Activated CD4-positive, CD25-positive, alpha-beta regulatory T cell treated with anti-CD3 and anti-CD28 coated beads, Interleukin-2, amount 50 U/mL, for 24 hours (primary cell): ENCODE results near the gene KIRREL3.

ENCODE experiments used
- ATAC-seq, 2 donors: fragments of 150-1000 bp; cut with Tn5 transposase; one replicate each; pipeline ENCODE4 v1.10.0; 2021; ENCODE audit warnings: mild to moderate bottlenecking in 1 of 2, moderate library complexity in 1 of 2

The KIRREL3 gene

DNA sequence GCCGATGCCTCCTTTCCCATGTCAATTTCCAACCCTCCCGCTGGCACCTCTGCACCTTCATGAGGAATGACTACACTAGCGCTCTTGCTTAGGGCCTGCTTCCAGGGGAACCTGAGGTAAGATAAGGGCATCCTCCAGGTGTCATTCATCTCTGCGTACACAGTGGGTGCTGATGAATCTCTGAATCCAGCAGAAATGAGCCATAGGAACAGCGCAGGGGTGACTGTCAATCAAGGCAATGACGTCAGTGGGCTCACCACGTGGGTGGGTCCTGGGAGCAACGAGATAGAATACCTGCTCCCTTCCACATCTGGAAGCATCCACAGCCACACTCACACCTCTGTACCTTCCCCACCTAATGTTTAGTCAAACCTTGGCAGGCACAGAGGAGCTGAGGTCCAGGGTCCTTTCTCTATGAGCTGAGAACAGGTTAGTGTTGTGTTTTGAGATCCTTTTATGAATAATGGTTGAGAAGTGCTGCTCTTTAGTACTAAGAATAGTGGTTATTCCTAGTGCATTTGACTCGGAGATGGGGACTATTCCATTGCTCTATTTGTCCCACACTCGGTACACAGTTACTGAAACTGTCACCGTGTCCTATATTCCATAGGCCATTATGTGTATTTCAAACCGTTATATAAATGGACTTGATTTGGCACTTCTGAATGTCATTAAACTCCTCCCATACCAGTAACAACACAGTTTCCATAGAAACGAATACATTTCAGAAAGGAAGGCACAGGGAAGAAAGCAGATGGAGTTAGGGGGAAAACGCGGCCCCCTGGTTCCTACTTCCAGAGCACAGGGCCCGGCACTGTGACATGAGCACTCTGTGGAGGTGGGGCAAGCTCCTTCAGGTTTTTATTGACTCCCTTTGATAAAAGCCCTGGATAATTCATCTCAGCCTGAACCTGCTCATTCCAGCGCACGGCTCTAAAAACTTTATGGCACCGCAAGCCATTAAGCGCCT, 451.7 kb downstream of the KIRREL3 start:
- no peak for ATAC-seq

DNA sequence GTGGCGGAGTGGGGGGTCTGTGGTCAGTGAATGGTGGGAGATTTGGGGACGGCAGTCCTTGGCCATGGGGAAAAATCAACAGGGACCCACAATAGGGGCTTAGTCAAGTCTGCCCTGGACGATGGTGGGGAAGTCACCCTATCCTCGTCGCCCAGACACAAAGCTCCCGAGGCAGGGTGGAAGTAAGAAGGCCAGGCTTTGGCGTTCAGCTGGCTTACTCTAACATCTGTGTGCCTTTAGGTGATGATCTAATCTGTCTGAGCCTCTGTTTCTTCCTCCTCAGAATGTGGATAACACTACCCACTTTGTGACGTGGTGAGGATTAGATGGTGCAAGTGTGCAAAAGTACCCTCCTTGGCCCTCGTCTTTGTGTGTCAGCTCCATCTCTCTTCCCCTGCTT, 452.9 kb downstream of the KIRREL3 start:
- ATAC-seq: no peak

DNA sequence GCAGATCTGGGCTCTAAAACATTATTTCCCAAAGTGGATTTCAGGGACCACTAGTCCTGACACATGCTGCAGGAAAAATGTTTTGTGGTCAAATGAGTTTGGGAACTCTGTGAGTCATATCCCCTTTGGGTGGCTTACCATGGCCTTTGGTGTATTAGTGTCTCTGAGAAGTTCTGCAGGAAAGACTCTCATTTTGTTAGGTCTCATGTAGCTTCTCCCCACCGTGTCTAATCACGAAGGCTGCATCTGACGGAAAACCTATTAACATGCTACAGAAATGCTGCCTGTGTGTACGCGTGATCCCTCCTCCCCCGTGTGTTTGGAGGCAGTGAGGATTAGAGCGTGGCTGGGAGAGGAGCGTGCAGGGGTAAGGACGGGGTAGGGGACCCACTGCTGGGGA, 453.4 kb downstream of the KIRREL3 start:
- no peak for ATAC-seq

GRCh38 chr11:126546694-126547093, 453.9 kb downstream of the KIRREL3 start:
- ATAC-seq: no peak

GRCh38 chr11:126546191-126546590, 454.4 kb downstream of the KIRREL3 start:
- ATAC-seq: no peak

GRCh38 chr11:126545057-126545555, 455.5 kb downstream of the KIRREL3 start:
- ATAC-seq: no peak

DNA sequence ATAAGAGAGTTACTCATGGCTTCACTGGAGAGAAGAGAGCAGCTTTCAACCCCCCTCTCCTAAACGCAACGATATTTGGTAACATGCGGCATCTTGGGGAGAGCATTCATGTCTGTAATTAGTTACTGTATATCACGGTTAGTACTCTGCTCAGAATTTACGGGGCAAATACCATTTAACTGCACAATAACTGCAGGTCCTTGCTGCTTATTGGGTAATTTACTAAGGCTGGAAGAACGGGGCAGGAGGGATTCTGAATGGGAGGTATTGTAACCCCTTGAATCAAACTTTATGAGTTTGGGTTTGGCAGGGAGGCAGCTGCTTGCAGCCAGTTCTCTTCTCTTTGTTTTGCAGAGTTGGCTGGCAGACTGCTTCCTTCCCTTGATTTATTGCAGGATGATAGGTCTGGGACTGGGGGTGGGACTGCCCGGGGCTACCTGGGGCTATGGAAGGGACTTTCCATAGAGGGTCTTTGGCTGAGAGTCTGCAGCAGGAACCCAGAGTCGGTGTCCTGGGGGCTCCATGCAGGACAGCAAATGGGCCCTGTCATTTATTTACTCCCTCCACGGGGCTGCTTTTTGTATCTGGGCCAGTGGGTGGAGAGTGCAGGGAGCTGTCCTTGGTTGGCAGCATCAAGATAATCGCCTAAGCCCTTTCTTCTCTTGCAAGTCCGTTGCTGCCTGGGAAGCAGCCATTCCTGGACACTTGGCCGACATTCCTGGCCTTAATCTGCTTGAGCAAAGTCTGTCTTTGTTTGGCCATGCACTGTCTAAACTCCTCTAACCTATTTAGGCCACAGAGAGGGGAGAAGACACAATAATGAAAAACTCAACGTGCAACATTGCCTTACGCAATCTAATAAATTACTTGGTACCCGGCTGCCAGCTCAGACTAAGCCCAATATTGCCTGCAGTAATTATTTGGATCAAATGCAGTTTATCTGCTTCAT, 456.2 kb downstream of the KIRREL3 start:
- no peak for ATAC-seq

DNA sequence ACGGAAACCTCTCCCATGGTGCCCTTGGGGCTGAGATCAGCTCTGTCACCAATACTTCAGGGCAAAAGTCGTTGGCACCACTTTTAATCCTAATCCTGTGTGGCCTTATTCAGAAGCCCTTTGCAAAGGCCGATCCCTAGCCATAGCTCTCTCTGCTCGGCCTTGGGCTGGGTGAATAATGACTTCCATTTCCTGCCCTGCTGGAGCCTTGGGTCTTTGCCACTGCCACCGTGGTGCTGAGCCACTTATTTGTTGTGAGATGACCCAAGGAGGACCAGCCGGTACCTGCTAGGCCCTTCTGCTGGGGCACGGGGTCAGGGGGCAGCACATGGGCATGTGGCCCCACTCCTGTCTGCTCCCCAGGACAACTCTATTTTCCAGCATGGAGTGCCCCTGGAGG, 456.9 kb downstream of the KIRREL3 start:
- ATAC-seq: no peak

GRCh38 chr11:126542334-126543015, 458.1 kb downstream of the KIRREL3 start:
- no peak for ATAC-seq

DNA sequence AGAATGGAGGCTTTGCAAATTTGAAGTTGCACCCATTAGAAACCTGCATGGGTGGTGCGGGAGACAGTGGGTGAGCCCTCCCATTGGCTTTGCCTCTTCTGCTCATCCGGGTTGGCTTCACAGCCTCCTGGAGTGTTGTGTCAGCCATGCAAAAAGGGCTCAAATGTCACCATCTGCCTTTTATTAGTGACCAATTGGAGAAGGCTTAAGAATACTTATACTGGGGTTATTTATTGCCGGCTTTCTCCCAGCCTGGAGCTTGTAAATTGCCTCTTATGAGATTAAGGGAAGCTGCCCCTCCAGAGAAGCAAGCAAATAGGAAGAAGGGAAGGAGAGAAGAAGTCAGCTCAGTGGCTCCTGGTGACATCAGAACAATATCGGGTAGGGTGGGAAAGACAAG, 462.5 kb downstream of the KIRREL3 start:
- no peak for ATAC-seq

DNA sequence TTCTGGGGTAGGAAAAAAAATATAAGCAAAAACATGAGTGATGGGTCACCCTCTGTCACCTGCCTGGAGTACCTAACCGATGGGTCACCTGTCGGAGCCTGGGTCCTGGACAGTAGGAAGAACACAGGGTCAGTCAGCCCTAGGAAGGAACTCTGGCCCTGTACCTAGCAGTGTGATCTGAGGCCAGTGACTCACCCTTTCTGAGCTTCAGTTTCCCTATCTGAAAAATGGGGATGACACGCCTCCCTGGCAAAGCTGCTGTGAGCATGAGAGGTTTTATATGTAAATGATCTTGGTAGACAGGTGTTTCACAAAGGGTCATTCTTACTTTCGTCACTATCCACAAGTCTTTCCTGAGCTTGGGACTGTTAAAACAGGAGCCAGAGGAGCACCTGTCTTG, 463.1 kb downstream of the KIRREL3 start:
- ATAC-seq: no peak

- no peak for ATAC-seq
Observed at GRCh38 chr11:126534141-126534805, 466.3 kb downstream of the KIRREL3 start.

GRCh38 chr11:126533560-126533959, 467.0 kb downstream of the KIRREL3 start:
- no peak for ATAC-seq

DNA sequence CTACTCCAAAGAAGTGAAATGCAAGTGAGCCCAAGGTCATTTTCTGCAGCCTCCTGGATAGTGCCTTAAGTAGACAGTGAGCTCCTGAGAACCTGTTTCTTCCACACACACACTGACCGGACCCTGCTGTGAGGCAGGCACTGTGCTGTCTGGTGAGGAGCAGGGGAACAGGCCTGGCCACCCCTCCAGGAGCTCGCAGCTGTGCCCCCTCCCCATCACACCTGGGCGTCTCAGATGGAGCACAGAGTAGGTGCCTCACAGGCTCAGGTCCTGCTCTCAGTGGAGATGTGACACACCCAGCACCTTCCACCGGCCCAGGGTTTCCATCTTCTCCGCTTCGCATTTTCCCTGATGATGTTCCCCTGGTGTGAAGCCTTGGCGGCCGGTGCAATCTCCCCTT, 470.2 kb downstream of the KIRREL3 start:
- ATAC-seq: no peak

DNA sequence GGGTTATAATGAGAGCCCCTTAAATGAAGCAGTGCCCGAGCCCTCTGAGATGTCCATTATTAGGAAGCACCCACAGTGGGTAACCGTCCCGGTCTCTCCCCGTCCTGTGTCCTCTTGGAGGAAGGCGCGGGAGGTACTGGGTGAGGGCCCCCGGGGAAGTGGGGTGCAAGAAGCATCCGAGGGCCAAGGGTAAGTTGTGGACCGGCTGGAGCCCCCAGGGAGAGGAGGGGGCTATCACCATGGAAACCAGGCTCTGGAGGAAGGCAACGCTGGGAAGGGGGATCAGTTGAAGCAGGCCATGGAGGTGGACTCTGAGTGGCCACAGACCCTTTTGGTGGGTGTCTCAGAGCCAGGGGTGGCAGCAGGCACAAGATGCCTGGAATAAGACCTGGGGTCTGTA, 471.5 kb downstream of the KIRREL3 start:
- no peak for ATAC-seq

DNA sequence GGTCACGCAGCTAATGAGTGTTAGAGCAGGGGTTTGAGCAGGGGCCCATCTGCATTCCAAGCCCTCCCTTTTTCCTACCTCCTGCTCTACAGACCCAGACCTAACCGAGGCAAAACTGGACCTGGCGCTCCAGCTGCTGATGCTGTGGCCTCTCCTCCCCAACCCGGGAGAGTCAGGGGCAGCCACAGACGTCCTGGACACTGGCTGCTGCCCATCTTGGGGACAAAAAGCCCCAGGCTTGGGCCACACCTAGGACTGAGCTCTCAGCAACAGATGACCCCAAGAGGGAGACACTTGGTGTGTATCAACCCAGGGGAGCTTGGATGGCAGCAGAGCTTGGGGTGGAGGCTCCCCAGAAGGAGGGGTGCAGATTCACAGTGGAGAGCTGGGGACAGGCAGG, 472.5 kb downstream of the KIRREL3 start:
- ATAC-seq: no peak

DNA sequence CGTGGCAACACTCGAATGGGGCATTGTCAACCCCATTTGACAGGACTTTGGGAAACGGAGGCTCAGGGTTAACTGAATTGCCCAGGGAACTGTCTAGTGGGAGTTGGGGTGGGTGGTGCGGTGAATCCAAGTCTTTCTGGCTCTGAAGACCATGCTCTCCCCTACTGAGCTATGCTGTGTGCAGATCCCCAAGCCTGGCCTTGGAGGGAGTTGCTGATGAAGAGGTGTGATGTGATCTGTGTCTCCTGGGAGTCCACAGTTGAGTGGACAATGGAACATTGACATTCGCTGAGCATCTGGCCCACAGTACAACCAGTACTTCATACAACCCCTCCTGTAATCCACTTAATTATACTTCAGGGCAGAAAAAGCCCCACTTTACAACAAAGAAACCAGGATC, 472.9 kb downstream of the KIRREL3 start:
- ATAC-seq: no peak

DNA sequence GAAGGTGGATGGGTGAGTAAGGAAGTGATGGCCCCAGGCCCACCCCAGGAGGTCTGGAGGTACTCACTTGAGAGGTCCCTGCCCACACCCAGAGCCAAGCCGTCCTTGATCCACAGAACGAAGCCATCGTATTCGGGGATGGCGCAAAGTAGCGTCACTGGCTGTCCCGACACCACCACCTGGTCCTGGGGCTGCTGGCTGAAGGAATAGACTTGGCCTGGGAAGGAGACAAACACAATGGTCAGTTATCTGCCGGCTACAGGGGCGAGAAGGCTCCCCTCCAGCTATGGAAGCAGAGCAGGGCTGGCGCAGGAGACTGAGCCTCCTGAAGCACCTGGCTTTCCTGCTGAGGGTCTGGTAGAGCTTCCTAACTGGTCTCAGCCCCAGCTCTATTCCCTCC, 474.1 kb downstream of the KIRREL3 start:
- ATAC-seq: no peak

- no peak for ATAC-seq
Observed at GRCh38 chr11:126525702-126526101, 474.9 kb downstream of the KIRREL3 start.

DNA sequence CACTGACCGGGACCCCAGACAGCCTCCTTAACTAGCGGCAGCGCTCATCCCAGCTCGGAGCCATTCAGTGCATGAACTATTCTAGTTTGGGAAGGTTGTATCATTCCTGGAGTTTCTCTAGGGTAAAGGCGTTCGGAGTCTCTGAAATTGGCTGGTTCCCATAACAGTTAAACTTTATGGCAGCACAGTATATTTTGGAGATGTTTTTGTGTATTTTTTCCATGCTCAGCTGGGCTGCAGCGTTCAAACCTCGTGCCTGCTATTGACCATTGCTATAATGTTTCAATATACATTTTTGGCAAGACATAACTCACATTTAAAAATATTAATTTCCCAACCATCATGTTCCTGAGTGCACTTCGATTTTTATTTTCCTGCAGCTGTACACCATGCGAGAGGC, 475.4 kb downstream of the KIRREL3 start:
- ATAC-seq: no peak

- no peak for ATAC-seq
Observed at GRCh38 chr11:126523441-126524205, 476.9 kb downstream of the KIRREL3 start.
